HCT116 (cell line): ENCODE results near the gene SIN3A. TPM values are rescaled to one million over a fixed set of nuclear protein-coding genes. Genes with fewer than 3 reads are reported as not detected.

Experiments
- ATAC-seq: fragments of 200-7000 bp; cut with Tn5 transposase; 2 replicates; pipeline ENCODE4 v1.9.1; 2020; ENCODE audit warnings: mild to moderate bottlenecking, moderate library complexity
- BruUV-seq: library from RNA; stranded (reverse); fragments of 400-500 nt; replicated peaks from 2 replicates; lab custom pipeline; 2021; lab: Mats Ljungman, UMichigan
- CTCF ChIA-PET: fragments of 300-600 bp; sonication (Branson Sonifier 250); formaldehyde crosslinking; loops from one replicate; lab custom pipeline; 2021; ENCODE audit warnings: antibody characterized with exemption; lab: Charles Lee
- POLR2A ChIA-PET: fragments of 300-600, 350-600 bp; sonication (Branson Sonifier 250); formaldehyde crosslinking; loops from one replicate; lab custom pipeline; 2021; ENCODE audit warnings: antibody characterized with exemption; lab: Charles Lee
- RAD21 ChIA-PET, 2 experiments: fragments of 300-600 bp; sonication (Branson Sonifier 250); formaldehyde crosslinking; loops; one replicate each; lab custom pipeline; 2023; ENCODE audit warnings: low total read pairs in 2 of 2; ENCODE audit not compliant: uncharacterized antibody in 2 of 2, unreplicated experiment in 2 of 2, low non-redundant PET in 1 of 2; lab: Charles Lee
- DNase-seq: peaks from one replicate; pipeline ENCODE4 v3.0.0-alpha.2; 2010; ENCODE audit warnings: low read depth, low spot score
- H2AFZ ChIP-seq: fragments of 200-600 bp; shearing (Covaris generic), sonication (generic); 2 replicates; pipeline ENCODE4 v1.6.1; 2017; ENCODE audit warnings: low read depth, mixed run types, mixed read lengths, antibody characterized with exemption, low read length; ENCODE audit not compliant: poor library complexity, severe bottlenecking
- H3K27ac ChIP-seq: 2 replicates; pipeline ENCODE4 v1.5.1; 2012; ENCODE audit warnings: low read depth, low read length
- H3K27me3 ChIP-seq: fragments of 200-600 bp; sonication (generic); 2 replicates; pipeline ENCODE4 v1.6.1; 2016; ENCODE audit warnings: mixed run types, low read length, mixed read lengths; ENCODE audit not compliant: insufficient read depth
- H3K36me3 ChIP-seq, 2 experiments: fragments of 200-500 bp in 1 of 2; fragments of 200-600 bp in 1 of 2; sonication (Bioruptor generic) in 1 of 2; sonication (generic) in 1 of 2; 2 replicates each; pipeline versions ENCODE4 v1.5.1 to v1.6.1; 2014 to 2016; ENCODE audit warnings: low read length in 2 of 2, inconsistent platforms in 1 of 2, mixed read lengths in 1 of 2, mixed run types in 1 of 2; ENCODE audit not compliant: insufficient read depth in 2 of 2, control insufficient read depth in 1 of 2
- H3K4me1 ChIP-seq, 2 experiments: fragments of 200-600 bp in 1 of 2; sonication (generic) in 1 of 2; 2 replicates each; pipeline versions ENCODE4 v1.5.1 to v1.6.1; 2012 to 2017; ENCODE audit warnings: low read length in 2 of 2, inconsistent platforms in 1 of 2, mild to moderate bottlenecking in 1 of 2, mixed read lengths in 1 of 2, mixed run types in 1 of 2, moderate library complexity in 1 of 2; ENCODE audit not compliant: insufficient read depth in 2 of 2, control insufficient read depth in 1 of 2
- H3K4me2 ChIP-seq: fragments of 200-600 bp; sonication (generic); 2 replicates; pipeline ENCODE4 v1.6.1; 2017; ENCODE audit warnings: mixed run types, low read length, mixed read lengths
- H3K4me3 ChIP-seq, 2 experiments: fragments of 200-600 bp in 1 of 2; sonication (generic) in 1 of 2; replicated peaks in 1 of 2; 2 replicates each; pipeline ENCODE4 v1.5.1; 2011 to 2016; ENCODE audit warnings: low read length in 2 of 2, control low read depth in 1 of 2, low read depth in 1 of 2, mild to moderate bottlenecking in 1 of 2, mixed read lengths in 1 of 2, mixed run types in 1 of 2
- H3K79me2 ChIP-seq: fragments of 200-600 bp; sonication (generic); 2 replicates; pipeline ENCODE4 v1.6.1; 2017; ENCODE audit warnings: mild to moderate bottlenecking, mixed run types, low read length, moderate library complexity, mixed read lengths; ENCODE audit not compliant: insufficient read depth
- H3K9ac ChIP-seq: fragments of 200-600 bp; sonication (generic); 2 replicates; pipeline ENCODE4 v1.6.1; 2016; ENCODE audit warnings: low read length, mixed read lengths
- H3K9me2 ChIP-seq: fragments of 200-600 bp; sonication (generic), shearing (Covaris generic); 2 replicates; pipeline ENCODE4 v1.6.1; 2017; ENCODE audit warnings: mixed run types, mild to moderate bottlenecking, moderate library complexity; ENCODE audit not compliant: insufficient read depth
- H3K9me3 ChIP-seq, 2 experiments: fragments of 200-500 bp in 1 of 2; fragments of 200-600 bp in 1 of 2; sonication (Bioruptor generic) in 1 of 2; sonication (generic) in 1 of 2; 2 replicates each; pipeline ENCODE4 v1.6.1; 2014 to 2017; ENCODE audit warnings: low read length in 2 of 2, mixed read lengths in 2 of 2, inconsistent platforms in 1 of 2, low read depth in 1 of 2, mild to moderate bottlenecking in 1 of 2, mixed run types in 1 of 2, moderate library complexity in 1 of 2; ENCODE audit not compliant: control insufficient read depth in 1 of 2, insufficient read depth in 1 of 2
- H4K20me1 ChIP-seq: fragments of 200-600 bp; sonication (generic), shearing (Covaris generic); 2 replicates; pipeline ENCODE4 v1.6.1; 2017; ENCODE audit warnings: mixed run types, mild to moderate bottlenecking, moderate library complexity; ENCODE audit not compliant: insufficient read depth
- CBX3 ChIP-seq: IDR thresholded peaks from 2 replicates; pipeline ENCODE4 v1.6.1; 2012; ENCODE audit warnings: low read depth
- CEBPB ChIP-seq: IDR thresholded peaks from 2 replicates; pipeline ENCODE4 v1.6.1; 2012; ENCODE audit warnings: low read depth
- CTCF ChIP-seq, 3 experiments: fragments of 200-600 bp in 1 of 3; sonication (generic) in 1 of 3; IDR thresholded peaks in 2 of 3; conservative IDR thresholded peaks in 1 of 3; 2 replicates each; pipeline ENCODE4 v1.5.1; 2012 to 2017; ENCODE audit warnings: low read depth in 2 of 3, low read length in 2 of 3, antibody characterized with exemption in 1 of 3, borderline replicate concordance in 1 of 3, control low read depth in 1 of 3, mild to moderate bottlenecking in 1 of 3, mixed read lengths in 1 of 3, mixed run types in 1 of 3, moderate library complexity in 1 of 3; ENCODE audit not compliant: insufficient read depth in 1 of 3
- ELF1 ChIP-seq: IDR thresholded peaks from 2 replicates; pipeline ENCODE4 v1.6.1; 2012; ENCODE audit warnings: low read depth, borderline replicate concordance
- EZH2 ChIP-seq: fragments of 200-600 bp; sonication (generic); IDR thresholded peaks from 2 replicates; pipeline ENCODE4 v1.6.1; 2017; ENCODE audit warnings: antibody characterized with exemption, mixed run types
- FOSL1 ChIP-seq: IDR thresholded peaks from 2 replicates; pipeline ENCODE4 v1.6.1; 2012; ENCODE audit warnings: low read depth
- JUND ChIP-seq: IDR thresholded peaks from 2 replicates; pipeline ENCODE4 v1.6.1; 2012
- MAX ChIP-seq: IDR thresholded peaks from 2 replicates; pipeline ENCODE4 v1.6.1; 2012
- POLR2A ChIP-seq: IDR thresholded peaks from 2 replicates; pipeline ENCODE4 v1.7.0; 2011; ENCODE audit warnings: borderline replicate concordance; ENCODE audit not compliant: insufficient read depth, insufficient read length; ENCODE audit errors: extremely low read depth
- POLR2AphosphoS5 ChIP-seq: IDR thresholded peaks from 2 replicates; pipeline ENCODE4 v1.6.1; 2011; ENCODE audit warnings: mild to moderate bottlenecking, low read depth, low read length, moderate library complexity
- RAD21 ChIP-seq: IDR thresholded peaks from 2 replicates; pipeline ENCODE4 v1.6.1; 2012; ENCODE audit warnings: low read depth, mild to moderate bottlenecking
- REST ChIP-seq: IDR thresholded peaks from 2 replicates; pipeline ENCODE4 v1.6.1; 2012; ENCODE audit warnings: low read depth
- SIN3A ChIP-seq: IDR thresholded peaks from 2 replicates; pipeline ENCODE4 v1.6.1; 2012; ENCODE audit warnings: low read depth
- SP1 ChIP-seq: IDR thresholded peaks from 2 replicates; pipeline ENCODE4 v1.6.1; 2012; ENCODE audit warnings: low read depth
- SRF ChIP-seq: IDR thresholded peaks from 2 replicates; pipeline ENCODE4 v1.6.1; 2012; ENCODE audit warnings: low read depth
- TCF7L2 ChIP-seq: IDR thresholded peaks from 2 replicates; pipeline ENCODE4 v1.7.0; 2011; ENCODE audit warnings: borderline replicate concordance, inconsistent platforms; ENCODE audit not compliant: insufficient read depth, insufficient read length; ENCODE audit errors: extremely low read depth
- YY1 ChIP-seq: IDR thresholded peaks from 2 replicates; pipeline ENCODE4 v1.6.1; 2011; ENCODE audit warnings: low read length, low read depth, moderate library complexity, mild to moderate bottlenecking; ENCODE audit not compliant: insufficient replicate concordance; ENCODE audit errors: extremely low read depth
- ZBTB33 ChIP-seq: IDR thresholded peaks from 2 replicates; pipeline ENCODE4 v1.6.1; 2011; ENCODE audit warnings: mild to moderate bottlenecking, low read length, moderate library complexity; ENCODE audit not compliant: insufficient replicate concordance; ENCODE audit errors: extremely low read depth
- ZFX ChIP-seq: fragments of 450-650 bp; IDR thresholded peaks from 2 replicates; pipeline ENCODE4 v1.6.1; 2017
- ZNF274 ChIP-seq: fragments of 200-500 bp; sonication (Bioruptor generic); IDR thresholded peaks from 2 replicates; pipeline ENCODE4 v1.6.1; 2014; ENCODE audit warnings: mild to moderate bottlenecking, low read depth, low read length, inconsistent platforms
- intact Hi-C: fragments of 100-400 bp; cut with micrococcal nuclease; formaldehyde crosslinking; loops from 2 replicates; pipeline ENCODE4 v1.10.0; 2022
- total RNA-seq: library from RNA; stranded (reverse); gene quantifications from one replicate; pipeline ENCODE4 v1.2.1, GENCODE V29; 2021; ENCODE audit not compliant: unreplicated experiment

SIN3A gene
- total RNA-seq, 1 experiment from 2014 or later = 70.1 TPM

- Histone ChIP-seq H3K79me2 (no peaks in the 10 kb centered on the region), H2AFZ (no peak overlapping the region), H3K9me3 (no peaks in the 10 kb centered on the region), H3K9ac (no peak overlapping the region), H4K20me1 (no peaks in the 10 kb centered on the region), H3K27me3 (no peaks in the 10 kb centered on the region), H3K36me3 (peaks cover 8 to 23% of the 10 kb centered on the region in 2 experiments; a peak in 3 of 4 replicates), H3K9me2 (no peaks in the 10 kb centered on the region), H3K4me3 (no peak overlapping the region), H3K4me2 (no peak overlapping the region), H3K4me1 (no peaks in the 10 kb centered on the region; a peak in 1 of 4 replicates), H3K27ac (no peak overlapping the region)
- BruUV-seq = no TSS peak
- POLR2A ChIA-PET = interaction anchor here (1.5 kb wide), 1 partner anchor 24 kb away, joined by 3 read pairs; no protein-coding TSS in a partner anchor
- RAD21 ChIA-PET = no interaction called here
- intact Hi-C loops = no loop called here
- CTCF ChIA-PET = no interaction called here
- no peak for ATAC-seq
- DNase-seq = no peak
- TF ChIP-seq YY1 (no peak), ELF1 (no peak), MAX (no peak), RAD21 (no peak), CEBPB (no peak), EZH2 (no peak), CBX3 (no peak), CTCF (IDR thresholded peaks at IDR 0.05 in 2 of 3, conservative IDR thresholded peaks at IDR 0.05 in 1 of 3; ENCODE audit: borderline replicate concordance in 1 of 3, insufficient read depth in 1 of 3, low read depth in 2 of 3, low read length in 2 of 3) (no peak), POLR2A (no peak), FOSL1 (no peak), ZNF274 (no peak), ZBTB33 (no peak), SIN3A (no peak), TCF7L2 (no peak), ZFX (no peak), POLR2AphosphoS5 (no peak), SRF (no peak), SP1 (no peak), REST (no peak), JUND (no peak)
Measured at GRCh38 chr15:75468913-75469598, 17.6 kb upstream of the SIN3A start.
